Right lobe of liver (tissue), 6 donors: ENCODE results near the gene STRADA. TPM values are rescaled to one million over a fixed set of nuclear protein-coding genes. Genes with fewer than 3 reads are reported as not detected.

Experiments
- ATAC-seq, 4 donors: fragments of 200-7000 bp; cut with Tn5 transposase; one replicate each; pipeline ENCODE4 v1.9.1; 2020; ENCODE audit warnings: mild to moderate bottlenecking in 4 of 4, moderate library complexity in 4 of 4
- DNase-seq, 3 donors: peaks; one replicate each; pipeline ENCODE4 v3.0.0-alpha.2; 2020
- H3K27ac ChIP-seq, 3 donors: fragments of 200-600 bp; one replicate each; pipeline ENCODE4 v1.8.0; 2022
- H3K27me3 ChIP-seq, 2 donors: fragments of 200-600 bp; one replicate each; pipeline ENCODE4 v1.8.0; 2022
- H3K36me3 ChIP-seq, 4 donors: fragments of 200-600 bp; sonication (generic) in 1 of 4; one replicate each; pipeline versions ENCODE4 v1.5.1 to v1.8.0; 2017 to 2022; ENCODE audit warnings: control low read depth in 1 of 4
- H3K4me1 ChIP-seq, 4 donors: fragments of 200-600 bp; sonication (generic) in 1 of 4; one replicate each; pipeline versions ENCODE4 v1.5.1 to v1.8.0; 2017 to 2022; ENCODE audit warnings: control low read depth in 1 of 4
- H3K4me3 ChIP-seq, 3 donors: fragments of 200-600 bp; one replicate each; pipeline ENCODE4 v1.8.0; 2022
- H3K9me3 ChIP-seq, 4 donors: fragments of 200-600 bp; sonication (generic) in 1 of 4; one replicate each; pipeline versions ENCODE4 v1.5.1 to v1.8.0; 2017 to 2022; ENCODE audit warnings: control low read depth in 1 of 4
- POLR2A ChIP-seq: fragments of 450-650 bp; IDR thresholded peaks from one replicate; pipeline ENCODE4 v1.6.1; 2017; ENCODE audit warnings: antibody characterized with exemption, mild to moderate bottlenecking
- WGBS: methylation state at CpG from one replicate; pipeline ENCODE4 v1.1.6; 2018; ENCODE audit warnings: low coverage, low lambda C conversion rate; ENCODE audit not compliant: insufficient coverage; ENCODE audit errors: missing lambda C conversion rate; 5-methylcytosine and 5-hydroxymethylcytosine counted together
- intact Hi-C, 2 donors: fragments of 100-400 bp; cut with DNase I; formaldehyde crosslinking; loops; one replicate each; pipeline versions ENCODE4 v1.11.2 to v1.14.1; 2022
- total RNA-seq, 6 experiments: library from RNA; depleted of rRNA in 2 of 6; stranded (reverse); fragments of >200 nt in 2 of 6; fragmentation: NEBNext Ultra II Directional in 3 of 6; extraction: Animal tissue kit (Norgen Biotek cat#: 25700) in 3 of 6; gene quantifications; one replicate each; pipeline versions ENCODE4 v1.1.0 to v1.2.4, GENCODE V29; 2016 to 2023
- TF ChIP-seq, protein P1 (sequence below), 4 donors: fragments of 200-600 bp in 3 of 4; fragments of 450-650 bp in 1 of 4; IDR thresholded peaks; one replicate each; pipeline versions ENCODE4 v1.5.1 to v1.8.0; 2016 to 2022; ENCODE audit warnings: antibody characterized with exemption in 4 of 4, mild to moderate bottlenecking in 2 of 4
- donor health status: DM: no; HTN: yes; CAD: no.
- donor health status: DM: no; HTN: no; CAD: no.
- donor health status: DM: no; HTN: no; CAD: no.
- donor health status: DM: no; HTN: yes; CAD: no.
- donor health status: DM: no; HTN: yes; CAD: no.

Gene STRADA
- total RNA-seq, 6 experiments from 2014 or later, result 8.4 to 15.1 (median 13.0) TPM

- Histone ChIP-seq H3K4me3 (peak within 1 kb of the TSS; percentile 41 to 54 (median 44)), H3K27ac (peak within 1 kb of the TSS; percentile 31 to 76 (median 68)), H3K9me3 (no peaks in the 10 kb centered on the region), H3K27me3 (no peaks in the 10 kb centered on the region), H3K4me1 (peaks cover 0 to 18% (median 8%) of the 10 kb centered on the region in 4 donors), H3K36me3 (peaks cover 0 to 3% (median 0%) of the 10 kb centered on the region in 4 donors)
- WGBS, result 0% methylated on average over 14 of the region's 133 CpGs
- intact Hi-C loops, result loop anchor here in 1 of 2 donors (10.0 kb wide), 1 partner anchor 65 kb away; no protein-coding TSS in a partner anchor
- DNase-seq (peak; percentile 69 to 75 (median 73)), ATAC-seq (peak in 3 of 4 donors; percentile 1 to 28 (median 2))
- TF ChIP-seq, protein P1, sequence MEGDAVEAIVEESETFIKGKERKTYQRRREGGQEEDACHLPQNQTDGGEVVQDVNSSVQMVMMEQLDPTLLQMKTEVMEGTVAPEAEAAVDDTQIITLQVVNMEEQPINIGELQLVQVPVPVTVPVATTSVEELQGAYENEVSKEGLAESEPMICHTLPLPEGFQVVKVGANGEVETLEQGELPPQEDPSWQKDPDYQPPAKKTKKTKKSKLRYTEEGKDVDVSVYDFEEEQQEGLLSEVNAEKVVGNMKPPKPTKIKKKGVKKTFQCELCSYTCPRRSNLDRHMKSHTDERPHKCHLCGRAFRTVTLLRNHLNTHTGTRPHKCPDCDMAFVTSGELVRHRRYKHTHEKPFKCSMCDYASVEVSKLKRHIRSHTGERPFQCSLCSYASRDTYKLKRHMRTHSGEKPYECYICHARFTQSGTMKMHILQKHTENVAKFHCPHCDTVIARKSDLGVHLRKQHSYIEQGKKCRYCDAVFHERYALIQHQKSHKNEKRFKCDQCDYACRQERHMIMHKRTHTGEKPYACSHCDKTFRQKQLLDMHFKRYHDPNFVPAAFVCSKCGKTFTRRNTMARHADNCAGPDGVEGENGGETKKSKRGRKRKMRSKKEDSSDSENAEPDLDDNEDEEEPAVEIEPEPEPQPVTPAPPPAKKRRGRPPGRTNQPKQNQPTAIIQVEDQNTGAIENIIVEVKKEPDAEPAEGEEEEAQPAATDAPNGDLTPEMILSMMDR (IDR thresholded peaks at IDR 0.05), result no peak
- no peak for TF ChIP-seq POLR2A
These were observed 41.7 kb downstream of the STRADA start, which contains the start of gene LIMD2 for GRCh38 chr17:63699638-63700527. LIMD2 (minus strand) TSS chr17:63700125; CDS start chr17:63699298, 827 bp downstream.

DNA sequence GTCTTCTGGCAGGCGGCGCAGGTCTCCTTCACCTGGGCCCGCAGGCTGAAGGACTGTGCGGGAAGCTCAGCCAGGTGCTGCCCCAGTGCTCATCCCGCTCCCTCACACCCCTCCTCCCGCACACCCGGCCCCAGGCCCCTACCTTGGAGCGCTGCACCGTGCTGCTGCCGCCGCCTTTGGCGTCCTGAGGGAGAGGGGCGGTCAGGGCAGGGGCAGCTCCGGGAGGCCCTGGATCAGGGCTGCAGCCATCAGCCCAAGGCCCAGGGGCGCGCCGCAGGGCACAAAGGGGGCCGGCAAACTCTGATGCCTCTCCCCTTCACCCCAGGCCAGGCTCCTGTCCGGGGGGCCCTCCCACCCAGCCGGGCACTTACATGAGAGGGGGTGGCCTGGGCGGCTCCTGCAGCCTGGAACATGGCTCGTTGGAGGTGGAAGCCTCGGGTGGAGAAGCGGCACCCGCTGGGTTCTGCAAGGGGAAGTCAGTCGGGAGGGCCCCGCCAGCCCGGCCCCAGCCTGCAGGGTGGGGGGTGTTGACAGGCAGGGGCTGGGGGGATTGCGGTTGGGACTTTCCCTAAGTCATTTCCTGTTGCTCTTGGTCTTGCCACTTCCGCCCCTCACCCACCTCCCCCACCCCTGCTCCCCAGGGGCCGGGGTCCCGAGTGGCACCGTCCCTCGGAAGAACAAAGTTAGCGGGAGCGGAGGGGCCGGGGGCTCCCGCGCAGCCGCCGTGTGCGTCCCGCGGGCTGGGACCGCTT is 42.5 kb downstream of the STRADA start:
- no peak for TF ChIP-seq POLR2A
- TF ChIP-seq, protein P1 (IDR thresholded peaks at IDR 0.05), result no peak
- DNase-seq (peak; percentile 61 to 85 (median 79)), ATAC-seq (peak; percentile 26 to 50 (median 40))
- Histone ChIP-seq H3K27me3 (no peaks in the 10 kb centered on the region), H3K4me1 (peaks cover 0 to 18% (median 8%) of the 10 kb centered on the region in 4 donors), H3K27ac (peak overlapping the region; percentile 31 to 68 (median 67)), H3K9me3 (no peaks in the 10 kb centered on the region), H3K36me3 (peaks cover 0 to 5% (median 0%) of the 10 kb centered on the region in 4 donors), H3K4me3 (peak overlapping the region; percentile 41 to 54 (median 44))
- WGBS, result 4% methylated on average over 4 of the region's 45 CpGs
- intact Hi-C loops, result loop anchor here in 1 of 2 donors (10.0 kb wide), 1 partner anchor 64 kb away; no protein-coding TSS in a partner anchor

GRCh38 chr17:63698381-63698885 is 43.2 kb downstream of the STRADA start:
- no peaks in the 10 kb centered on the region for H3K9me3 ChIP-seq
- H3K4me3 ChIP-seq, result peak overlapping the region; percentile 41 to 54 (median 44)
- ATAC-seq (peak; percentile 7 to 38 (median 13)), DNase-seq (peak in 2 of 3 donors; percentile 62 to 65)
- peaks cover 0 to 18% (median 8%) of the 10 kb centered on the region in 4 donors for H3K4me1 ChIP-seq
- peak overlapping the region; percentile 31 to 68 (median 67) for H3K27ac ChIP-seq
- H3K36me3 ChIP-seq, result peaks cover 0 to 10% (median 0%) of the 10 kb centered on the region in 4 donors
- TF ChIP-seq POLR2A, result no peak
- TF ChIP-seq, protein P1 (IDR thresholded peaks at IDR 0.05), result no peak
- no peaks in the 10 kb centered on the region for H3K27me3 ChIP-seq
- intact Hi-C loops, result loop anchor here in 1 of 2 donors (10.0 kb wide), 1 partner anchor 64 kb away; no protein-coding TSS in a partner anchor
- 8% methylated on average over 2 of the region's 24 CpGs for WGBS
